Measurements from ENCODE around the gene PIAS1. TPM values are rescaled to one million over a fixed set of nuclear protein-coding genes. Genes with fewer than 3 reads are reported as not detected.

Gene PIAS1
- total RNA-seq, 1 donor from 2014 or later: 40.6 TPM

DNA sequence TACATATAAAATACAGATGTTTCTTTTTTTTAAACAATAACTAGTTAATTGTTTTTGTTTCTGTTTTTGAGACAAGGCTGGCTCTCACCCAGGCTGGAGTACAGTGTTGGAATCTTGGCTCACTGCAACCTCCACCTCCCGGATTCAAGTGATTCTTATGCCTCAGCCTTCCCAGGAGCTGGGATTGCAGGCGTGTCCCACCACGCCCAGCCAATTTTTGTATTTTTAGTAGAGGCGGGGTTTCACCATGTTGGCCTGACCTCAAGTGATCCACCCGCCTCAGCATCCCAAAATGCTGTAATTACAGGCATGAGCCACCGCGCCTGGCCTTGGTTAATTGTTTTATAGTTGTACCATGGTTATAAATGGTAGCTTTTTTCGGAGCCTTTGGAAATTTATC, 72.3 kb downstream of the PIAS1 start:
- no peak for DNase-seq (ENCODE audit: extremely low spot score, unreplicated experiment)
- Mint-ChIP-seq H3K27me3 (ENCODE audit: unreplicated experiment) (no peaks in the 10 kb centered on the region), H3K27ac (ENCODE audit: unreplicated experiment) (no peak overlapping the region), H3K36me3 (ENCODE audit: unreplicated experiment) (peaks cover 6% of the 10 kb centered on the region), H3K4me3 (ENCODE audit: unreplicated experiment) (no peak overlapping the region), H3K9me3 (ENCODE audit: unreplicated experiment) (peaks cover 4% of the 10 kb centered on the region), H3K4me1 (ENCODE audit: unreplicated experiment) (peaks cover 11% of the 10 kb centered on the region)
- no peak for TF ChIP-seq CTCF (IDR thresholded peaks at IDR 0.05)

DNA sequence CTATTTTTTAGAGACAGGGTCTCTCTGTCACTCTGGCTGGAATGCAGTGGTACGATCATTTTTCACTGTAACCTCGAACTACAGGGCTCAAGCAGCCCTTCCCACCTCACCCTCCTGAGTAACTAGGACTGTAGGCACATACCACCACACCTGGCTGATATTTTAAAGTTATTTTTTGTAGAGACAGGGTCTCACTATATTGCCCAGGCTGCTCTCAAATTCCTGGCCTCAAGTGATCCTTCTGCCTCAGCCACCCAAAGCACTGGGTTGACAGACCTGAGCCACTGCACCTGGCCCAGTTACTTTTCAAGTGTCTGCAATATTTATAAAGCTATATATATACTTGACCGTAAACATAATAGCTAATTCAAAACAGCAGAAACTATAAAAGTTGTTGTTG, 75.0 kb downstream of the PIAS1 start:
- Mint-ChIP-seq H3K27ac (ENCODE audit: unreplicated experiment) (no peak overlapping the region), H3K4me3 (ENCODE audit: unreplicated experiment) (no peak overlapping the region), H3K9me3 (ENCODE audit: unreplicated experiment) (peaks cover 3% of the 10 kb centered on the region), H3K27me3 (ENCODE audit: unreplicated experiment) (no peaks in the 10 kb centered on the region), H3K4me1 (ENCODE audit: unreplicated experiment) (peaks cover 12% of the 10 kb centered on the region), H3K36me3 (ENCODE audit: unreplicated experiment) (peaks cover 6% of the 10 kb centered on the region)
- DNase-seq (ENCODE audit: extremely low spot score, unreplicated experiment): no peak
- no peak for TF ChIP-seq CTCF (IDR thresholded peaks at IDR 0.05)

DNA sequence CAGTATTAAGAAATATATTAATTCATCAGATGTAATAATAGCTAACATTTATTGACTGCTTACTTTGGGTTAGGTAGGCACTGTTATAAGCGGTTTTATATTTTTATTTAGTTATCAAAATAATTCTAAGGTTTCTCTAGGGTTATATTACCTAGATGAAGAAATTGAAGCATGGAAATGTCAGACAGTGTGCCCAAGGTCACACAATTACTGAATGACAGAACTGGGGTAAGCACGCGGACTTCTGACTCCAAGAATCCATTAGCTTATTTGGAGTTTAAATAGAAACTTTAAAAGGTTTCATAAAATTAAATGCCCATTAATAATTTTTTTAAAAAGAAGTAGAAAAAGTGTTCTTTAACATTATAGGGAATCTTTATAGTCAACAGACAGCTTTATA, 76.7 kb downstream of the PIAS1 start:
- no peak overlapping the region for H3K27ac Mint-ChIP-seq (ENCODE audit: unreplicated experiment)
- TF ChIP-seq CTCF (IDR thresholded peaks at IDR 0.05): no peak
- DNase-seq (ENCODE audit: extremely low spot score, unreplicated experiment): no peak
- peaks cover 6% of the 10 kb centered on the region for H3K36me3 Mint-ChIP-seq (ENCODE audit: unreplicated experiment)
- peaks cover 3% of the 10 kb centered on the region for H3K9me3 Mint-ChIP-seq (ENCODE audit: unreplicated experiment)
- H3K27me3 Mint-ChIP-seq (ENCODE audit: unreplicated experiment): no peaks in the 10 kb centered on the region
- peaks cover 10% of the 10 kb centered on the region for H3K4me1 Mint-ChIP-seq (ENCODE audit: unreplicated experiment)
- no peak overlapping the region for H3K4me3 Mint-ChIP-seq (ENCODE audit: unreplicated experiment)

- Mint-ChIP-seq H3K9me3 (ENCODE audit: unreplicated experiment) (no peaks in the 10 kb centered on the region), H3K27me3 (ENCODE audit: unreplicated experiment) (no peaks in the 10 kb centered on the region), H3K36me3 (ENCODE audit: unreplicated experiment) (peaks cover 13% of the 10 kb centered on the region), H3K4me1 (ENCODE audit: unreplicated experiment) (peaks cover 8% of the 10 kb centered on the region), H3K27ac (ENCODE audit: unreplicated experiment) (no peak overlapping the region), H3K4me3 (ENCODE audit: unreplicated experiment) (no peak overlapping the region)
- no peak for DNase-seq (ENCODE audit: extremely low spot score, unreplicated experiment)
- no peak for TF ChIP-seq CTCF (IDR thresholded peaks at IDR 0.05)
Observed at GRCh38 chr15:68137096-68137495, 83.0 kb downstream of the PIAS1 start.

- Mint-ChIP-seq H3K9me3 (ENCODE audit: unreplicated experiment) (no peaks in the 10 kb centered on the region), H3K27ac (ENCODE audit: unreplicated experiment) (no peak overlapping the region), H3K4me3 (ENCODE audit: unreplicated experiment) (no peak overlapping the region), H3K4me1 (ENCODE audit: unreplicated experiment) (peaks cover 7% of the 10 kb centered on the region), H3K27me3 (ENCODE audit: unreplicated experiment) (no peaks in the 10 kb centered on the region), H3K36me3 (ENCODE audit: unreplicated experiment) (peaks cover 32% of the 10 kb centered on the region)
- TF ChIP-seq CTCF (IDR thresholded peaks at IDR 0.05): no peak
- DNase-seq (ENCODE audit: extremely low spot score, unreplicated experiment): no peak
Observed at GRCh38 chr15:68143129-68143528, 89.0 kb downstream of the PIAS1 start.
